ENCODE results near the gene CT45A8. TPM values are rescaled to one million over a fixed set of nuclear protein-coding genes. Genes with fewer than 3 reads are reported as not detected.
"Not testable (repeated sequence)": the region's sequence is repeated elsewhere in the genome, so short reads cannot be mapped to it uniquely, and the experiment has no call there.

CT45A8 gene
- total and polyA plus RNA-seq, 4 experiments from 2014 or later, result not detected

- H3K4me1 ChIP-seq (ENCODE audit: insufficient read depth, low read length); H3K9me3 Mint-ChIP-seq; H3K36me3 Mint-ChIP-seq; H3K27ac ChIP-seq (ENCODE audit: low read depth, low read length); POLR2A ChIA-PET (ENCODE audit: partially characterized antibody); H3K4me1 Mint-ChIP-seq; H3K9me3 ChIP-seq (ENCODE audit: control insufficient read depth in 1 of 2, low read length in 2 of 2); H3K27ac Mint-ChIP-seq; H3K4me3 Mint-ChIP-seq; H3K27me3 ChIP-seq (ENCODE audit: insufficient read depth, low read length); CTCF ChIA-PET (ENCODE audit: partially characterized antibody); H3K36me3 ChIP-seq (ENCODE audit: insufficient read depth, low read length); H3K27me3 Mint-ChIP-seq; DNase-seq; H3K4me3 ChIP-seq (ENCODE audit: low read length in 2 of 2); intact Hi-C loops (cut with micrococcal nuclease): not testable (repeated sequence)
Measured at GRCh38 chrX:135837180-135837579, 17.2 kb downstream of the CT45A8 start, which contains the start of gene CT45A7. Gene CT45A7 (minus strand): TSS chrX:135837280. CDS start chrX:135833533, 3,747 bp downstream.

- H3K27ac Mint-ChIP-seq; DNase-seq; H3K9me3 Mint-ChIP-seq; H3K27me3 ChIP-seq (ENCODE audit: insufficient read depth, low read length); H3K4me1 Mint-ChIP-seq; POLR2A ChIA-PET (ENCODE audit: partially characterized antibody); H3K4me3 Mint-ChIP-seq; H3K27ac ChIP-seq (ENCODE audit: low read depth, low read length); H3K27me3 Mint-ChIP-seq; H3K36me3 Mint-ChIP-seq; intact Hi-C loops (cut with micrococcal nuclease); H3K4me1 ChIP-seq (ENCODE audit: insufficient read depth, low read length); H3K4me3 ChIP-seq (ENCODE audit: low read length in 2 of 2); H3K9me3 ChIP-seq (ENCODE audit: control insufficient read depth in 1 of 2, low read length in 2 of 2); CTCF ChIA-PET (ENCODE audit: partially characterized antibody); H3K36me3 ChIP-seq (ENCODE audit: insufficient read depth, low read length): not testable (repeated sequence)
Measured at GRCh38 chrX:135819912-135820311, 34.4 kb downstream of the CT45A8 start, which contains the start of gene CT45A2. Gene CT45A2 (minus strand): TSS chrX:135820012. CDS start chrX:135816265, 3,747 bp downstream.

DNA sequence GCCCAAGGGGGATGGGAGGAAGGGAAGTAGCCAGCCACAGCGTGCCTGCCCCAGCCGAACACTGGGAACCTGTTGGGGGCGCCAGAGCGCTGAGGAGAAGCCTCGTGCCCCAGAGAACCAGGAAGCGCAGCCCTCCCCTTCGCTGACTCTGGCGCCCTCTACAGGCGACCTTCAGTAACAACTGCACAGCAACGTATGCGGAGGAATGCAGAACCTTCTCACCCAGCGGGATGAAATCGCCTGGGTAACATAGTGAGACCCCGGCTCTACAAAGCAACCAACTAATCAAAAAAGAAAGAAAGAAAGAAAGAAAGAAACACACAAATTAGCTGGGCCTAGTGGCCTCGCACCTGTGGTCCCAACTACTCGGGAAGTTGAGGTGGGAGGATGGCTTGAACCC lies 51.7 kb downstream of the CT45A8 start, which contains the start of gene CT45A6:
Gene CT45A6, minus strand, starts transcription at position 101 of the 400 bp plus-strand sequence. CDS start 3,794 bp downstream, outside the sequence.
- H3K27me3 Mint-ChIP-seq; H3K9me3 Mint-ChIP-seq; H3K27ac ChIP-seq (ENCODE audit: low read depth, low read length); H3K4me1 ChIP-seq (ENCODE audit: insufficient read depth, low read length); H3K27me3 ChIP-seq (ENCODE audit: insufficient read depth, low read length); intact Hi-C loops (cut with micrococcal nuclease); POLR2A ChIA-PET (ENCODE audit: partially characterized antibody); DNase-seq; H3K4me3 ChIP-seq (ENCODE audit: low read length in 2 of 2); H3K27ac Mint-ChIP-seq; H3K4me1 Mint-ChIP-seq; H3K36me3 Mint-ChIP-seq; H3K4me3 Mint-ChIP-seq; H3K36me3 ChIP-seq (ENCODE audit: insufficient read depth, low read length); CTCF ChIA-PET (ENCODE audit: partially characterized antibody); H3K9me3 ChIP-seq (ENCODE audit: control insufficient read depth in 1 of 2, low read length in 2 of 2): not testable (repeated sequence)

Other genes with a start within 250 kb of the CT45A8 start
- gene CT45A1, start 140.9 kb downstream of the CT45A8 start, total RNA-seq, result not detected
- not detected for gene CT45A1, start 140.9 kb downstream of the CT45A8 start, polyA plus RNA-seq
- not detected for gene CT45A3, start 86.3 kb downstream of the CT45A8 start, total RNA-seq
- not detected for gene CT45A3, start 86.3 kb downstream of the CT45A8 start, polyA plus RNA-seq
- gene CT45A5, start 69.0 kb downstream of the CT45A8 start, total RNA-seq, result not detected
- gene CT45A5, start 69.0 kb downstream of the CT45A8 start, polyA plus RNA-seq, result not detected
- gene CT45A6, start 51.8 kb downstream of the CT45A8 start, total RNA-seq, result not detected
- not detected for gene CT45A6, start 51.8 kb downstream of the CT45A8 start, polyA plus RNA-seq
- not detected for gene CT45A2, start 34.5 kb downstream of the CT45A8 start, total RNA-seq
- not detected for gene CT45A2, start 34.5 kb downstream of the CT45A8 start, polyA plus RNA-seq
- gene CT45A7, start 17.3 kb downstream of the CT45A8 start, total RNA-seq, result not detected
- gene CT45A7, start 17.3 kb downstream of the CT45A8 start, polyA plus RNA-seq, result not detected
- gene CT45A9, start 17.3 kb upstream of the CT45A8 start, total RNA-seq, result not detected
- gene CT45A9, start 17.3 kb upstream of the CT45A8 start, polyA plus RNA-seq, result not detected
- not detected for gene CT45A10, start 38.9 kb upstream of the CT45A8 start, total RNA-seq
- not detected for gene CT45A10, start 38.9 kb upstream of the CT45A8 start, polyA plus RNA-seq
- gene SAGE1, start 39.2 kb upstream of the CT45A8 start, total RNA-seq, result not detected
- gene SAGE1, start 39.2 kb upstream of the CT45A8 start, polyA plus RNA-seq, result not detected
- 10 to 100 TPM; 28.5 to 29.0 TPM for gene MMGT1, start 119.5 kb upstream of the CT45A8 start, total RNA-seq
- 10 to 100 TPM in 1 of 2 donors, 1 to 10 TPM in 1; 9.1 to 13.7 TPM for gene MMGT1, start 119.5 kb upstream of the CT45A8 start, polyA plus RNA-seq
- gene SLC9A6, start 130.9 kb upstream of the CT45A8 start, total RNA-seq, result 10 to 100 TPM; 20.5 to 24.3 TPM
- 10 to 100 TPM; 20.7 to 30.1 TPM for gene SLC9A6, start 130.9 kb upstream of the CT45A8 start, polyA plus RNA-seq